A673 (cell line): ENCODE data around the gene TBXAS1.

Source experiments
- CTCF ChIP-seq: fragments of 300-800, 200-600 bp; sonication (generic); conservative IDR thresholded peaks from 2 replicates; pipeline ENCODE4 v1.5.1; 2017; ENCODE audit warnings: low read depth, mild to moderate bottlenecking, antibody characterized with exemption, low read length, moderate library complexity, mixed read lengths
- EZH2 ChIP-seq: fragments of 200-600 bp; sonication (generic); IDR thresholded peaks from 2 replicates; pipeline ENCODE4 v1.6.1; 2017; ENCODE audit warnings: borderline replicate concordance, low read depth, mild to moderate bottlenecking, mixed read lengths, antibody characterized with exemption, low read length; ENCODE audit not compliant: poor library complexity, severe bottlenecking

GRCh38 chr7:139981511-139981895 lies 152.4 kb downstream of the TBXAS1 start:
- no peak for TF ChIP-seq CTCF
- TF ChIP-seq EZH2, result no peak
